HTERT RPE-1 (cell line): ENCODE data around the gene COMMD10.
"Not testable (repeated sequence)": the region's sequence is repeated elsewhere in the genome, so short reads cannot be mapped to it uniquely, and the experiment has no call there.

Experiments
- in situ Hi-C: fragments of 300-500 bp; cut with MboI; formaldehyde crosslinking; loops from 4 replicates; pipeline ENCODE4 v1.14.3; 2020; ENCODE audit warnings: low sequenced_read_pairs

COMMD10 gene

GRCh38 chr5:116084871-116085715 lies at the start of gene COMMD10:
Gene COMMD10, plus strand, starts transcription at chr5:116085025.
- in situ Hi-C loops = no loop called here

- in situ Hi-C loops = no loop called here
These were observed 49.7 kb upstream of the COMMD10 start for GRCh38 chr5:116035123-116035522.

- in situ Hi-C loops = no loop called here
These were observed 47.5 kb upstream of the COMMD10 start for GRCh38 chr5:116037236-116037822.

- in situ Hi-C loops = no loop called here
These were observed 46.0 kb upstream of the COMMD10 start for GRCh38 chr5:116038817-116039216.

- in situ Hi-C loops = no loop called here
These were observed 42.5 kb upstream of the COMMD10 start for GRCh38 chr5:116042375-116042774.

- in situ Hi-C loops = no loop called here
These were observed 40.8 kb upstream of the COMMD10 start for GRCh38 chr5:116044073-116044472.

GRCh38 chr5:116045821-116046220 lies 39.0 kb upstream of the COMMD10 start:
- in situ Hi-C loops = no loop called here

GRCh38 chr5:116046261-116046660 lies 38.6 kb upstream of the COMMD10 start:
- in situ Hi-C loops = no loop called here

GRCh38 chr5:116046823-116047222 lies 38.0 kb upstream of the COMMD10 start:
- in situ Hi-C loops = no loop called here

GRCh38 chr5:116058346-116058936 lies 26.4 kb upstream of the COMMD10 start:
- in situ Hi-C loops = no loop called here

- in situ Hi-C loops = no loop called here
These were observed 22.5 kb upstream of the COMMD10 start for GRCh38 chr5:116062352-116062751.

- in situ Hi-C loops = no loop called here
These were observed 20.9 kb upstream of the COMMD10 start for GRCh38 chr5:116063950-116064349.

- in situ Hi-C loops = no loop called here
These were observed 16.7 kb upstream of the COMMD10 start for GRCh38 chr5:116068028-116068632.

GRCh38 chr5:116071211-116071610 lies 13.6 kb upstream of the COMMD10 start:
- in situ Hi-C loops = no loop called here

- in situ Hi-C loops = no loop called here
These were observed 9.5 kb upstream of the COMMD10 start for GRCh38 chr5:116075191-116075831.

- in situ Hi-C loops = no loop called here
These were observed 8.3 kb upstream of the COMMD10 start for GRCh38 chr5:116076496-116076895.

GRCh38 chr5:116078199-116078598 lies 6.6 kb upstream of the COMMD10 start:
- in situ Hi-C loops = no loop called here

GRCh38 chr5:116084287-116084691 lies 536 bp upstream of the COMMD10 start:
- in situ Hi-C loops = no loop called here

GRCh38 chr5:116086309-116086708 lies 1.5 kb downstream of the COMMD10 start:
- in situ Hi-C loops = not testable (repeated sequence)

GRCh38 chr5:116088062-116088461 lies 3.2 kb downstream of the COMMD10 start:
- in situ Hi-C loops = no loop called here

GRCh38 chr5:116090302-116090701 lies 5.5 kb downstream of the COMMD10 start:
- in situ Hi-C loops = no loop called here
